ENCODE data around the gene GNRH2. TPM values are rescaled to one million over a fixed set of nuclear protein-coding genes. Genes with fewer than 3 reads are reported as not detected.

The GNRH2 gene
- total RNA-seq: not detected in 2 replicates

DNA sequence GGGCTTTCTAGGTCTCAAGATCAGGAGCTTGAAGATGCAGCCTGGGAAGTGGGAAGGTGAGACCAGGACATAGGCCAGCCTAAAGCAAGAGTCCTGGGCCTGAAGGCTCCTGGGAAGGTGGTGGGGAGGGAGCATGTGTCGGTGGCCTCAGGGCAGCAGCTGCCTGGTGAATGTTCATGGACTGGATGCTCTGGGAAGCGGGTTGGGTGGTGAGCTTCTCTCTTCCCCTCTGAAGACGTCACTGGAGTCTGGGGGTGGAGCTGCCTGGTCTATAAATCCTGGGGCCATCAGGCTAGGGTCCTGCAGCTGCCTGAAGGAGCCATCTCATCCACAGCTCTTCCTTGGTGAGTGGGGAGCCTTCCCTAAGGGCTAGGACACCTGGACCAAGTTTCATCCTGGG is at the start of gene GNRH2:
GNRH2 (plus strand) TSS at position 301 of the 400 bp plus-strand sequence. CDS start 793 bp downstream, outside the sequence.
- TF ChIP-seq, protein P1, sequence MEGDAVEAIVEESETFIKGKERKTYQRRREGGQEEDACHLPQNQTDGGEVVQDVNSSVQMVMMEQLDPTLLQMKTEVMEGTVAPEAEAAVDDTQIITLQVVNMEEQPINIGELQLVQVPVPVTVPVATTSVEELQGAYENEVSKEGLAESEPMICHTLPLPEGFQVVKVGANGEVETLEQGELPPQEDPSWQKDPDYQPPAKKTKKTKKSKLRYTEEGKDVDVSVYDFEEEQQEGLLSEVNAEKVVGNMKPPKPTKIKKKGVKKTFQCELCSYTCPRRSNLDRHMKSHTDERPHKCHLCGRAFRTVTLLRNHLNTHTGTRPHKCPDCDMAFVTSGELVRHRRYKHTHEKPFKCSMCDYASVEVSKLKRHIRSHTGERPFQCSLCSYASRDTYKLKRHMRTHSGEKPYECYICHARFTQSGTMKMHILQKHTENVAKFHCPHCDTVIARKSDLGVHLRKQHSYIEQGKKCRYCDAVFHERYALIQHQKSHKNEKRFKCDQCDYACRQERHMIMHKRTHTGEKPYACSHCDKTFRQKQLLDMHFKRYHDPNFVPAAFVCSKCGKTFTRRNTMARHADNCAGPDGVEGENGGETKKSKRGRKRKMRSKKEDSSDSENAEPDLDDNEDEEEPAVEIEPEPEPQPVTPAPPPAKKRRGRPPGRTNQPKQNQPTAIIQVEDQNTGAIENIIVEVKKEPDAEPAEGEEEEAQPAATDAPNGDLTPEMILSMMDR (conservative IDR thresholded peaks at IDR 0.05; ENCODE audit: low read depth, low read length): no peak
- H3K4me3 ChIP-seq (ENCODE audit: low read depth, low read length): no peak within 1 kb of the TSS
- DNase-seq (ENCODE audit: low read depth): no peak

- TF ChIP-seq, protein P1 (conservative IDR thresholded peaks at IDR 0.05; ENCODE audit: low read depth, low read length): no peak
- H3K4me3 ChIP-seq (ENCODE audit: low read depth, low read length): no peak overlapping the region
- no peak for DNase-seq (ENCODE audit: low read depth)
Observed at GRCh38 chr20:2995796-2996195, 47.6 kb upstream of the GNRH2 start.

- DNase-seq (ENCODE audit: low read depth): no peak
- H3K4me3 ChIP-seq (ENCODE audit: low read depth, low read length): no peak overlapping the region
- TF ChIP-seq, protein P1 (conservative IDR thresholded peaks at IDR 0.05; ENCODE audit: low read depth, low read length): no peak
Observed at GRCh38 chr20:2998728-2999127, 44.7 kb upstream of the GNRH2 start.

- no peak overlapping the region for H3K4me3 ChIP-seq (ENCODE audit: low read depth, low read length)
- TF ChIP-seq, protein P1 (conservative IDR thresholded peaks at IDR 0.05; ENCODE audit: low read depth, low read length): peak; percentile 70
- DNase-seq (ENCODE audit: low read depth): peak; percentile 22
Observed at GRCh38 chr20:3000852-3001523, 42.4 kb upstream of the GNRH2 start.

GRCh38 chr20:3003416-3003815 is 40.0 kb upstream of the GNRH2 start:
- DNase-seq (ENCODE audit: low read depth): no peak
- TF ChIP-seq, protein P1 (conservative IDR thresholded peaks at IDR 0.05; ENCODE audit: low read depth, low read length): no peak

GRCh38 chr20:3010985-3011723 is 32.3 kb upstream of the GNRH2 start:
- no peak overlapping the region for H3K4me3 ChIP-seq (ENCODE audit: low read depth, low read length)
- TF ChIP-seq, protein P1 (conservative IDR thresholded peaks at IDR 0.05; ENCODE audit: low read depth, low read length): no peak
- DNase-seq (ENCODE audit: low read depth): peak; percentile 32

More at GRCh38 chr20:3003416-3003815, 40.0 kb upstream of the GNRH2 start:
- H3K4me3 ChIP-seq (ENCODE audit: low read depth, low read length): no peak overlapping the region
